HG02642 (cell line): ENCODE data around the gene CACNA1I.

Experiments
- ATAC-seq: cut with Tn5 transposase; IDR thresholded peaks from one replicate; pipeline ENCODE4 v1.9.1; 2021; ENCODE audit warnings: mild to moderate bottlenecking; ENCODE audit not compliant: unreplicated experiment, poor library complexity

CACNA1I gene

DNA sequence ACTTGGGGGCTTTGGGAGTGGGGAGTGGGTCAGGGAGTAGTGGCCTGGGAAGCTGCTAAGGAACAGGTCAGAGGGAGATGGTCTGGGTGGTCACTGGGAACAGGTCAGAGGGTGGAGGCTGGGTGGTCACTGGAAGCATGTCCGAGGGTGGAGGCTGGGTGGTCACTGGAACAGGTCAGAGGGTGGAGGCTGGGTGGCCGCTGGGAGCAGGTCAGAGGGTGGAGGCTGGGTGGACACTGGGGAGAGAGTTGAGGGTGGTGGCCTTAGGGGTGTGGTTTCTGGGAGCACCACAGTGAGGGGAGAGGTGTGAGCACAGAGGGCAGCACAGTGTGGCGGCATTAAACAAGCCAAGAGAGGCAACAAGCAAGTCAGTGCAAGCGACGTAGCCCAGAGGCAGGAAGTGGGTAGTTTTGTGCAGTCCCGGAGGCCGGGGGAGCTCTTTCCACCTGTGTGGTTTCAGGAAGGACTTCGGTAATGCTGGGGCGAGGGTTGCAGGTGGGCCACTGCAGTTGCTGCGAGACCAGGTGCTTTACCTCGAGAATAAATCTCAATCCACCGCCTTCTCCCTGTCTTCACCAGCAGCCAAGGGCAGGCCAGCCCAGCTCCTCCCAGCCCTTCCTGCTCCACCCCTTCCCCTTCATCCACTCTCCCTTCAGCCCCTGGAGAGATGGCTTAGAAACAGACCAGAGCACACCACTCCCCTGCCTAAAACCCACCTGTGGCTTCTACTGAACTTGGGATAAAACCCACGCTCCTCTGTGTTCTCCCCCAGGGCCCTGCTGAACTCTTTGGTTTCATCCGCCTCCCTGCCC lies 3.2 kb upstream of the CACNA1I start:
- no peak for ATAC-seq

- ATAC-seq: no peak
Observed at GRCh38 chr22:39568278-39568981, 2.1 kb upstream of the CACNA1I start.

DNA sequence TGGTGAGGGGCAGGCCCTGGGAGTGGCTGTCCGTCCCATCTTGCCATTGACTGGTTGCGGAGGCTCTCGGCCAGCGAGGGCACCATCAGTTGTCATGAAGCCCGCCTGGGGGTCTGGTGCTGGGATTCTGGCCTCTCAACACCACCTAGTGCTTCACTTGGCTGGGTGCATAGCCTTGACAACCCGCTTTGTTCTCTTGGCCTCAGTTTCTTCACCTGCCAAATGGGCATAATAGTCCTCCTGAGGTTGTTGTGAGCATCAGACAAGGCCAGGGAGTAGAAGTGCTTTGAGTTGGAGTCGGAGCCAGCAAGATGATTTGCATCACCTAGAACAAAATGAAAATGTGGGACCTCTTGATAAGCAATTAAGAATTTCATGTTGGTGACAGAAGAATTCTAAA lies 1.5 kb upstream of the CACNA1I start:
- ATAC-seq: no peak

GRCh38 chr22:39570226-39570625 lies 327 bp upstream of the CACNA1I start:
- no peak for ATAC-seq

- ATAC-seq: no peak
Observed at GRCh38 chr22:39571538-39571937, 985 bp downstream of the CACNA1I start.

DNA sequence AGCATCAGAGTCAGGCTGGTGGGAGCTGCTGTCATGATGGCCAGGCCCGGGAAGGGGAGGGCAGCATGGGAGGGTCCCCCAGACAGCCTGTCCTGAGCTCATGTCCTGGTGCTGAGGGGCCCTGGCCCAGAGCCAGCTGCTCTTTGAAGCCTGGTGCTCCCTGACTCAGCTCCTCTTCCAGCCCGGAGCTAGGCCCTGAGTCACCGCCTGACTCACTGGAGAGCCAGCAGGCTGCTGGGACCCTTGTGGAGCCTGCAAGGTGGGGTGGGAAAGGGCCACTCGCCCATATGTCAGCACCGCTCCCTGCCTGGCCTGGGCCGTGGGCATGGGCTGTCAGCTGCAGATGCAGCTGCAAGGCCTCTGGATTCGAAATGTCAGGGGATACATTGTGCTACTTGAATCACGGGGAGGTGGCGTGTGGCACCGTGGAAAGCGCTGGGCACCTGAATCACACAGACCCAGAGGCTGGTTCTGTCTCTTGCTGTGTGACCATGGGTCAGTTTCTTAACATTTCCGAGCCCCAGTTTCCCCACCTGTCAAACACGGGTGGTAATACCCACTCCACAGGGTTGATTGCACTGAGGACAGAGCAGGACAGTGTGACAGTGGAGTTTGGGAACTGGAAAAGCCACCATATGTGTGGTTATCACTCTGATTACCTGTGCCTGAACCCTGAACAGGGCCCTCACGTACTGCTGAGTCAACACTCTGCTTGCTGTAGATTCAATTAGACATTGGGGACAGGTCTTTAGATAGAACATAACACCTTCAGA lies 4.4 kb downstream of the CACNA1I start:
- ATAC-seq: no peak

DNA sequence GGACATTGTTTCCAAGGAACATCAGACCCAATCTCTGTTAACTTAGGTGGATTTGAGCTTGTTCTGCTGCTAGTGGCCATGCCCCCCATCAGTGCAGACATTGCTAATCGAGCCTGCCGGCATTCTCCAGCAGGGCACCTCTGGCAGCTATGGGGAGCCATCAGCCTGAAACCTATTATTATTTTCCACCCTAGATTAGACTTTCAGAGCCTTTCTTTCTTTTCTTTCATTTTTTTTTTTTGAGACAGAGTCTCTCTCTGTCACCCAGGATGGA lies 4.9 kb downstream of the CACNA1I start:
- ATAC-seq: no peak

GRCh38 chr22:39576027-39576426 lies 5.5 kb downstream of the CACNA1I start:
- ATAC-seq: no peak

DNA sequence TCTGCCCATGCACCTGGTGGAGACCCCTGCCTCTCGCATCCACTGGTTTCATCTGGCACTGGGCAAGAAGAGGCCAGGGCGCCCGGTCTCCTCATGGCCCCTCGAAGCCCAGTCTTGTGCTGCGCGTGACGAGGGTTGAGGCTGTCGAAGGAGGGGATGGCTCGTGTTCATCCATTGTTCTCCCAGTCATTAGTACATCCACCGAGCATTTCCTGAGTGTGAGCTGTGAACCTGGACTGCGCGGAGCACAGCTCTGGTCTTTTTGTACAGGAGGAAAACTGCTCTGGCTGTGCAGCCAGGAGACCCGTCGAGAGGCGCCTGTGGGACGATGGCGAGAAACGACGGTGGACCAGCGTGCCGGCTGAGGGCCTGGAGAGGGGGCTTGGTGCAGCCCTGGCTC lies 6.8 kb downstream of the CACNA1I start:
- ATAC-seq: no peak

DNA sequence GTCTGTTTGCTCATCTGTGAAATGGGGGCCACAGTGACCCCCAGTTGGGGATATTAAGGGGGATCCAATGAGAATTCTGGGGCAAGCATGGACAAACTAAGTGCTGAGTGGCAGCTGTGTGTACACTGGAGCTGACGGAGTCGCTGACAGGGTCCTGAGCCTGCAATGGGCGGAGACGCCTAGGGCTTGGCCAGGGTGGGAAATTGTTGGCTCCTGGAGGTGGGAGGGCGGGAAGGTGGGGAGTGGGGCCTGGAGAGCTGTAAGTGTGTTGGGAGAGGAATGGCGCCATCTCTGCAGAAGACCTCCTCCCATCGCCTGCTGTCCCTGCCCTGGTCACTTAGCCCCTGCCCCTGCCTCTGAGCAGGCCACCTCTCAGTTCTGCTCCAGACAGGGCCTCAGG lies 7.3 kb downstream of the CACNA1I start:
- no peak for ATAC-seq

DNA sequence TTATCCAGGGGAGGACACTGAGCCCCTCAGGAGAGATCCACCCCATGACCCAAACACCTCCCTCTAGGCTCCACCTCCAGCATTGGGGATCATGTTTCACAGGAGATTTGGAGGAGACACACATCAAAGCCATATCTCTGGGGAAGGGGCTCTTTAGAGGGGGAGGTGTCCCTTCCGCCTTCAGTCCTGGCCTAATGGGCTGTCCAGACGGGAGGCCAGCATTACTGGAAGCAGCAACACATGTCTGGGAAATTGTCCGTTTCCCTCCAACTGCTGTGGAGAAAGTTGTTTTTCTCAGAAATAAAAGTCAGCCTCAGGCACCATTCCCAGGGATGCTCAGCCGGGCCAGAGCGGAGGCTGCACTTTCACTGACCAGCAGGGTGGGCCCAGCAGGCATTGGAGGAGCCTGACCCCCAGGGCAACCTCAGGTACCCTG lies 9.5 kb downstream of the CACNA1I start:
- ATAC-seq: no peak

- no peak for ATAC-seq
Observed at GRCh38 chr22:39580795-39581194, 10.2 kb downstream of the CACNA1I start.

- ATAC-seq: no peak
Observed at GRCh38 chr22:39581303-39581702, 10.8 kb downstream of the CACNA1I start.

DNA sequence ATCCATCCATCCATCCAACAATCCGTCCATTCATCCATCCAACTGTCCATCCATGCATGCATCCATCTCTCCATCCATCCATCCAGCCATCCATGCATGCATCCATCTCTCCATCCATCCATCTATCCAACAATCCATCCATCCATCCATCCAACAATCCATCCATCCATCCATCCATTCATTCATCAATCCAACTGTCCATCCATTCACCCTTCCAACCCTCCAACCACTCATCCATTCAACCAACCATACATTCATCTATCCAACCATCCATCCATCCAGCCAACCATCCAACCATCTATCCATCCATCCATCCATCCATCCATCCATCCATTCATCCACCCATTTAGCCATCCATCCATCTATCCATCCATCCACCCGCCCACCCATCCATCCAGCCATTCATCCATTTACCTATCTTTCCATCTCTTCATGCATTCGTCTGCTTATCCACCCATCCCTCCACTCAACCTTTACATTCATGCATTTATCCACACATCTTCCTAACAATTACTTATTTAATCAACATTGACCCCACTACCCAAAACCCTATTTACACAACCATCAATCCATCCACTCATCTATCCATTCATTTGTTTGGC lies 12.6 kb downstream of the CACNA1I start:
- no peak for ATAC-seq

- no peak for ATAC-seq
Observed at GRCh38 chr22:39589875-39590274, 19.3 kb downstream of the CACNA1I start.

- ATAC-seq: no peak
Observed at GRCh38 chr22:39592081-39593065, 21.8 kb downstream of the CACNA1I start.

DNA sequence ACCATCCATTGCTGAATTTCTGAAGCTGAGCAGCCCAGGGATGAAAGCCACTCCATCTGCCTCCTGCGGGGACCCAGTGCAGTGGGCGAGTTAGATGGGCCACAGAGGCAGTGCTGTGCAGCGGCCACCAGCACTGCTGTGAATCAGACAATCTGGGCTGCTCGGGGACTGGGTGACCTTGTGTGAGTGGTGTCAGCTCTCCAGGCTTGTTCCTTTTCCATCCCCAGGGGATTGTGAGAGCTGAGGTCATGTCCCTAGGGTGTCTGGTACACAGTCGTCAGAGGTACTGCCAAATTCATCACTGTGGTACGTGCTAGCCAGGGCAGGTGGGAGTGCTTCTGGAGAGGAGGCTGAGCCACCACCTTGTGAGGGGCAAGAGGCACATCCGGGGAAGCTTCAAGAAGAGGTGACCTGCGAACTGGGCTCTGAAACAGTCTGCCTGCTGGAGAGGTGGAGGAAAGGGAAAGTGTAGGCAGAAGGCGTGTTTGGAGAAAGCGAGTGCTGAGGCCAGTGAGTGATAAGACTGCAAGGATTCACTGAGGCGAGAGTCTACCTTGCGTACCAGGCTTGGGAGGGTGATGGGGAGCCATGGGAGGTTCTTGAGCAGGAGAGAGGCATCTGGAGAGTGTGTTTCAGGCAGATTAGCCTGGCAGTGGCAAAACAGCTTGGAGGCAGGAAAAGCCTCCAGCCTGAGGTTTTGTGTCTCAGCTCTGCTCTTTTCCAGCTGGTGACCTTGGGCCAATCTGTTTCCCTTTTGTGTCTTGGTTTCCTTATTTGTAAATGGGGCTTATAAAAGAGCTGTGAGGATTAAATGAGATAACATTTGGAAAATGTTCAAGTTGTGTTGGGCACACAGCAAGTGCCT lies 22.7 kb downstream of the CACNA1I start:
- ATAC-seq: no peak

- no peak for ATAC-seq
Observed at GRCh38 chr22:39593931-39594285, 23.4 kb downstream of the CACNA1I start.

GRCh38 chr22:39594411-39594810 lies 23.9 kb downstream of the CACNA1I start:
- no peak for ATAC-seq
